HG02840 (cell line): ENCODE measurements around the gene TRAF5.
"Not testable (repeated sequence)": the region's sequence is repeated elsewhere in the genome, so short reads cannot be mapped to it uniquely, and the experiment has no call there.

Source experiments
- ATAC-seq: cut with Tn5 transposase; IDR thresholded peaks from one replicate; pipeline ENCODE4 v1.9.1; 2021; ENCODE audit warnings: mild to moderate bottlenecking, moderate library complexity, moderate number of reproducible peaks; ENCODE audit not compliant: unreplicated experiment, low FRiP score

The TRAF5 gene

DNA sequence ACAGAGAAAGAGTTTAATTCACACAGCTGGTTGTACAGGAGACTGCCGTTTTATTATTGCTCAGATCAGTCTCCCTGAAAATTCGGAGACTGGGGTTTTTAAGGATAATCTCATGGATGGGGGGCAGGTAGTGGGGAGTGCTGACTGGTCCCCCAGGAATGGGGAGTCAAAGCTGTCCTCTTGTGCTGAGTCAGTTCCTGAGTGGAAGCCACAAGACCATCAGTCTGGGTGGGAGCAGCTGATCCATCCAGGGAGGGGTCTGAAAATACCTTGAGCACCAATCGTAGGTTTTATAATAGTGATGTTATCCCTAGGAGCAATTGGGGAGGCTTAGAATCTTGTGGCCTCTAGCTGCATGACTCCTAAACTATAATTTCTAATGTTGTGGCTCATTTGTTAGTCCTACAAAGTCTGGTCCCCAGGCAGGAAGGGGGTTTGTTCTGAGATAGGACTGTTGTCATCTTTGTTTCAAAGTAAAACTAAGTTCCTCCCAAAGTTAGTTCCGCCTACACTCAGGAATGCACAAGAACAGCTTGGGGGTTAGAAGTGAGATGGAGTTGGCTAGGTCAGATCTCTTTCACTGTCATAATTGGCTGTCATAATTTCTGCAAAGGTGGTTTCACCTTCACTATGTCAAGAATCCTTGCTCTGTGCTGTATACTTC, 50.3 kb downstream of the TRAF5 start:
- no peak for ATAC-seq

DNA sequence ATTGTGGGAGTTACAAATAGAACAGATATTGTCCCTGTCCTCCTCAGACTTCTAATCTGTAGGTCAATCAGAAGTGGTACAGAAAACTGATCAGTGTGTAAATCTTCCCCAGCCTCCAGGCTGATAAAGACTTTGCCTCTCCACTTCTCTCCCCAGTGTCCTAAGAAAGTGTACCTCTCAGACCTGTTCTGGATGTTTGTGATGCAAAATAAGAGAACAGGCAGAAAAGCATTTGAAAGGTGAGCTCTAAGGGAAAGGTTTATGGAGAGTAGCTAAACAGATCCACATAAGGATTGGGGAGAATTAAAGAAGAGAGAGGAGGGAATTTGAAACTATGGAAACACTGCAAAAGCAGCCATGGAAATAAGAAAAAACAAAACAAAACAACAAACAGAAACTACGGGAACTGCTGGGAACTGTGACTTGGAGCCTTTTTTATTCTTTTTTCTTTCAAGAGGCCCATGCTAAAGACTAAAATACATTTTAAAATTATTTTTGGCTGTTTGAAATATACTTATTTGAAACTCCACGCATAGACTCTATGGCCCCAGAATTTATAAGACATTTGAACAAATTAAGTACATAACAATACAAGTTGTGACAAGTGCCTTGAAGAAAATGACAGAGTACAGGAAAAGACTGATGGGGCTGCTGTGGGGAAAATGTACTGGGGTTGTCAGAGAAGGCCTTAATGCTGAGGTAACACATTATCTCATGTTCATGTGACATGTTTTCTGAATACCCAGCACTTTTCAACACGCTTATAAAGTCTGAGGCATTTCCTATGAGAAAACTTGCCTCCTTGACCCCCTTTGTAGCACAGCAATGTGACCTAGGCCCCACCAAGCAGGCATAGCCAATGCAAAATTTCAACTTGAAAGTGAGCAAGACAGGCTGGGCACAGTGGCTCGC, 51.2 kb downstream of the TRAF5 start:
- ATAC-seq, result no peak

DNA sequence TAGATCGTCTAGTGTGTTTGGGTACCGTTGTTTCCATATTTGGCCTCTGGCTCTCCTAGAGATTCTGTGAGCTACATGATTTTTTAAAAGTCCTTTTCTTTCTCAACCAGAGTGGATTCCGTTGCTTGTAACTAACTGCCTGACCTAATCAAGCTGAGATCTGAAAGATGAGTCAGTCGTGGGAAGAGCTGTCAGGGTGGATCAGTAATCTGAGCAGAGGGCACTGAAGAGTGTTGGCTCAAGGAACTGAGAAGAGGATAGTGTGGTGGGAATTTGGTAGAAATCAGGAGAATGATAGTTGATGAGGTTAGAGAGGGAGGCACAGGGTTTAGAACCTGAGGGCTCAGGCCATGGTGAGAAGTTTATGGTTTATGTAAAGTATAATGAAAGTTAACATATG, 52.2 kb downstream of the TRAF5 start:
- ATAC-seq, result no peak

DNA sequence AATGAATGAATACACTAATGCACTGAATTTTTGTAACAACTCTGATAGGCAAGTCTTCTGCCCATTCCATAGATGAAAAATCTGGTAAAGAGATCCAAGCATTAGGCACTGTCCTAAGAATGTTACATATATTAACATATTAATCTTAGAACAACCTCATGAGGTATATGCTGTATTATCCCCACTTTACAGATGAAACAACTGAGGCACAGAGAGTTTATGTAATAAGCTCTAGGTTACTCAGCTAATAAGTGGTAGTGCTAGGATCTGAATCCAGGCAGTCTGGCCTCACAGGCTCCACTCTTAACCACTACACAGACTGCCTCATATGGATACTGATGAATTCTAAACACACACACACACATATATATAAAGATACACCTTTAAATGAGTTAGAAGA, 52.8 kb downstream of the TRAF5 start:
- ATAC-seq, result no peak

DNA sequence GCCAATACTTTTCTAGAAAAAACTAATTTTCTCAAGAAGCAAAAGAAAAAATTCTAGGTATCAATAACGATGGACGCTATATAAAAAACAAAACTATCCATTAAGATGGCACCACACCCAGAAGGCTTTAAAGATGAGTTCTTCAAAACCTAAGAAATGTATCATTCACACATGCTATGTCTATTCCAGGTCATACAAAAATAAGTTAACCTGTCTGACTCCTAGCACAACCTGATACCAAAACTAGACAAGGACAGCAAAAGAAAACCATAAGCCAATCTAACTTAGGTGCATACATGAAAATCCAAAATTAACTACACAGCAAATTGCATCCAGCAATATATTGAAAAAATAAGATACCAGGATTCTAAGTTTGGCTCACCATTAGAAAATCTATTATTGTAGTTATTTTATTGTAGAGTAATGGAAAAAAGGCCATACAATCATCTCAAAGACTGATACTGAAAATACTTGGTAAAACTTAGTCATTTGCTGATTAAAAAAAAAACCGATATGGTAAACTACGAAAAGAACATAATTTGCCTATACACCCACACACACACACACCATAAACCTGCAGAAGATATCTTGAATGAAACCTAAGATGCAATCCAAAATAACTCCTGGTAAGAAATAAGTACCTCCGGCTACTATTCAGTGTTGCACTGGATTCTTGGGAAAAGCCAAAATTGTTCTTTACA, 55.0 kb downstream of the TRAF5 start:
- ATAC-seq, result no peak

DNA sequence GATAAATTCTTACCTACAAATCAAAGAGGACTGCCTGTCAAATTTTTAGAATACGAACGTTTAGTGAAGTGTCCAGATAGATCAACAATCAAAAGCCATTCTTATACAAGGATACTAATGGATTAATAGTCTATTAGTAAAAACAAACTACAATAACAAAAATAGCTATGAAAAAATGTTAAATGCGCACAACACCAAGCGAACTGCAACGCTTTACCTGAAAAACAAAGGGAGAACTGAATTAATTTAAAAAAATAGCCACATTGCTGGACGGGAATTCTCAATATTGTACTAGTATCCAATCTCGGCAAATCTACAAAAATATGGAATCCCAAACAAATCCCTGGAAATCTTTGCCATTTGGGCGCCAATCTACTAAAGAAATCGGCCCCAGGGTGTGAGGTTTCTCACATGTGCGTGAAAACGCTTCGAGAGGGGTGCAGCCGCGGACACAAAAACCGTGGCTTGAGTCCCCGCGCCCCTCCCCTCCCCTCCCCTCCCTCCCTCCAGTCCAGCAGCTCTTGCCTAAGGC, 55.6 kb downstream of the TRAF5 start:
- ATAC-seq, result no peak

DNA sequence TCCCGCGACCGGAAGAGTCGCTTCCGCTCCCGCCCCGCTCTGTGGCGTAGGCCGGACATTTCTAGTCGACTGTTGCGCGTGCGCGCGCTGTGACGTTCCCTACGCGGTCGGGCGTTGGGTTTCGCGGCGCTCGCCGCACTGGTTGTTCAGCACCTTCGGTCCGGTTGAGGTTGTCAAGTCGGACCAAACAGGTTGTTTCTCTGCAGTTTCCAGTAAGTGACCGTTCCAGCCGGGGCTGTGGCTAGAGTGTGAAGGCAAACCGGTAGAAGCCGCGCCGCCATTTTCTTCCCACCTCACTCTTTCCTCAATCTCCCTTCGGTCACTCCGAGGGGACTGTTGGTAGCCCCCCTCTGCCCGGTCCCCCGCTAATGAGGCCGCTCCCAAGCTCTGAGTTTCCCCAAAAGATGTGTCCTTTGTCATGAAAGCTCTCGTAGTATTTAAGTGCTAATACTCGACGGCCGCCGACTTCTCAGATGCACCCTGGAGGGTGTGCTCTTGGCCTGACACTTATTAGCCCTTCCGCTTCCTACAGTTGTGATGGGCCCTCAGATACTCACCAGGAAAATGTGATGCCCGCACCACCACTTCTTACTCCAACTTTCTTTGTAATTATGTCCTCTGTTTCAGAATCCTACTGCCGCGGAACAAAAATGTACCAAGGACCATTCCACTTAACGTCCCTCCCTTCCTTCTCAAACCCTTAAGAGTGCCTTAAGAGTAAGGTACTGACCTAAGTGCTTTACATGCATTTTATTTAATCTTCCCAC, 56.3 kb downstream of the TRAF5 start:
- peak; percentile 97 for ATAC-seq

DNA sequence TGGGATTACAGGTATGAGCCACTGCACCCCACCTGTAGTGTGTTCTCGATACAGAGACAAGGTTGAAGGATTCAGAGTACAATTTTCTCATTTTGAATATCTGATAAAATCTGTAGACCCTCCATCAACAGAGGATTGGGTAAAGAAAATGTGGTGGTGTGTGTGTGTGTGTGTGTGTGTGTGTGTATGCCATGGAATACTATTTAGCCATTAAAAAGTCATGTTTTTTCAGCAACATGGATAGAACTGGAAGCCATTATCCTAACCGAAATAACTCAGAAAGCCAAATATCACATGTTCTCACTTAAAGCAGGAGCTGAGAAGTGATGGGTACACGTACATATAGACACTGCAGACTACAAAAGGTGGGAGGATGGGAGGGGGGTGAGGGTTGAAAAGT, 57.9 kb downstream of the TRAF5 start:
- no peak for ATAC-seq

DNA sequence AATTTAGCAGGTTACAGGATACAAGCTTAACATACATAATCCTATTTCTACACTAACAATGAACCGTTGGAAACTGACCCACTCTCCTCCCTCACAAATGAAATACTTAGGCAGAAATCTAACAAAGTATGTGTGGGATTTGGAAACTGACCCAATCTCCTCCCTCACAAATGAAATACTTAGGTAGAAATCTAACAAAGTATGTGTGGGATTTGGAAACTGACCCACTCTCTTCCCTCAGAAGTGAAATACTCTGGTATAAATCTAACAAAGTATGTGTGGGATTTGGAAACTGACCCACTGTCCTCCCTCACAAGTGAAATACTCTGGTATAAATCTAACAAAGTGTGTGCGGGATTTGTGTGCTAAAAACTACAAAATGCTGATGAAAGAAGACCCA, 60.3 kb downstream of the TRAF5 start:
- ATAC-seq, result no peak

DNA sequence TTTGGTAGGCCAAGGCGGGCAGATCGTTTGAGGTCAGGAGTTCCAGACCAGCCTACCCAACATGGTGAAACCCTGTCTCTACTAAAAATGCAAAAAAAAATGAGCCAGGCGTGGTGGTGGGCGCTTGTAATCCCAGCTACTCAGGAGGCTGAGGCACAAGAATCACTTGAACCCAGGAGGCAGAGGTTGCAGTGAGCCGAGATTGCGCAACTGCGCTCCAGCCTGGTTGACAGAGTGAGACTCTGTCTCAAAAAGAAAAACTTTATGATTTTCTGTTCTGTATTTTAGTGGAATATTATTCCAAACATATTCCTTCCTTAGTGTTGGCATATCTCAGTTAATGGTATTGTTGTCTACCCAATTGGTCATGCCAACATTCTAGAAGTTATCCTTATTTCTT, 64.2 kb downstream of the TRAF5 start:
- not testable (repeated sequence) for ATAC-seq

DNA sequence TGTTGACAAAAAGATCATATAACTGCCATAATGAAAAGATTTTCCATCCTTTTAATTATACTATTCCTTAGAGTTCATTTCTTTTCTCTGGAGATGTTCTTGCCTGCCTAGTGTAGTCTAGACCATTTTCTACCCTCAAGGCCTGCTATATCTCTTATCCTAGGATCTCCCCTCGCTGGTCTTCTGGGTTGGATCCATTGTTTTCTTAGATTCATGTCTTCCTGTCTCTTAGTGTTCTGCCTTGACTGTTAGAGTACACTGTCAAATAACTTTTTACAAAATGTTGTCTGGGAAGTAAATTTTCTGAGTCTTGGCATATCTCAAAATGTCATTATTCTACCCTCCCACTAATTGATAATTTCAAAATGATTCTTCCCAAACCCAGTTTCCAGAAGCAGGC, 66.6 kb downstream of the TRAF5 start:
- ATAC-seq, result no peak

DNA sequence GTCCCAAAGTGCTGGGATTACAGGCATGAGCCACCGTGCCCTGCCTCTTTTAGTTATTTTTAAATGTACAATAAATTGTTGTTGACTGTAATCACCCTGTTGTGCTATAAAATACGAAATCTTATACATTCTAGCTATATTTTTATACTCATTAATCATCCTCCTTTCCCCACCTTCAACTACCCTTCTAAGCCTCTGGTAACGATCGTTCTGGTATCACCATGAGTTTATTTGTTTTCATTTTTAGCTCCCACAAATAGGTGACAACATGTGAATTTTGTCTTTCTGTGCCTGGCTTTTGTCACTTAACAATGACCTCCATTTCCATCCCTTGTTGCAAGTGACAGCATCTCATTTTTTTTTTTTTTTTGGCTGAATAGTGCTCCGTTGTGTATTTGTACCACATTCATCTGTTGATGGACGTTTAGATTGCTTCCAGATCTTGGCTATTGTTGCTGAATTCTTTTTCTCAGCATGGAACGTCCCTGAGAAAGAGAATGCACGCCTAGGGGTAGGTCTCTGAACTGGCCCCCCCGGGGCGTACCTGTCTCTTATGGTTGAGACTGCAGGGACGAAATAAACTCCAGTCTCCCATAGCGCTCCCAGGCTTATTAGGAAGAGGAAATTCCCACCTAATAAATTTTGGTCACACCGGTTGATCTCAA, 71.8 kb downstream of the TRAF5 start:
- not testable (repeated sequence) for ATAC-seq

DNA sequence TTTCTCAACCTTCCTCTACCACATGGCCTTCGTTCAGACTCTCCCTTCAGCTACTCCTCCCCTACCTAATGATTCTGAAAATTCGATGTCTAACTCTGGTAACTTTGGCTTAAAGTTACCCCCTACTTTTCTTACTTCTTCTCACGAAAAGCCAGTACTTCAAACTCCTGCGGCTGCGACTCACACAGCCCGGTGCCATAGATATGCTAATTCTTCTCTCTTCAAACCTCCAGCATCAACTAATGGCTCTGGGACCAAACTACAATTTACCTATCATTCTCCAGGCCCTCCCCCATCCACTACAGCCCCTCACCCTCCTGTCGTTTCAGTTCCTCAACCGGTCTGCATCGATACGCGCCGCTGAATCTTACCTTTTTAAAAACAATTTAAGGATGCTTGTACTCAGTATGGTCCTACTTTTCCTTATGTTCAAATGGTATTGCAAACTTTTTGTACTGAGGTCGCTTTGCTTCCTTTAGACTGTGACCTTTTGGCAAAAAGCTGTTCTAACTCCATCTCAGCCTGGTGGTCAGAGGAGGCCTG, 73.3 kb downstream of the TRAF5 start:
- not testable (repeated sequence) for ATAC-seq

DNA sequence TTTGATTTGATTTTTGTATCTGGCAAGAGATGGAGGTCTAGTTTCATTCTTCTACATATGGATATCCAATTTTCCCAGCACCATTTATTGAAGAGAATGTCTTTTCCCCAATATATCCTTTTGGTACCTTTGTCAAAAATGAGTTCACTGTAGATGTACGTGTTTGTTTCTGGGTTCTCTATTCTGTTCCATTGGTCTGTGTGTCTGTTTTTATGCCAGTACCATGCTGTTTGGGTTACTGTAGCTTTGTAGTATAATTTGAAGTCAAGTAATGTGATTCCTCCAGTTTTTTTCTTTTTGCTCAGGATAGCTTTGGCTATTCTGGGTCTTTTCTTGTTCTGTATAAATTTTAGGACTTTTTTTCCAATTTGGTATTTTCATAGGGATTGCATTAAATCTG, 75.1 kb downstream of the TRAF5 start:
- ATAC-seq, result not testable (repeated sequence)

DNA sequence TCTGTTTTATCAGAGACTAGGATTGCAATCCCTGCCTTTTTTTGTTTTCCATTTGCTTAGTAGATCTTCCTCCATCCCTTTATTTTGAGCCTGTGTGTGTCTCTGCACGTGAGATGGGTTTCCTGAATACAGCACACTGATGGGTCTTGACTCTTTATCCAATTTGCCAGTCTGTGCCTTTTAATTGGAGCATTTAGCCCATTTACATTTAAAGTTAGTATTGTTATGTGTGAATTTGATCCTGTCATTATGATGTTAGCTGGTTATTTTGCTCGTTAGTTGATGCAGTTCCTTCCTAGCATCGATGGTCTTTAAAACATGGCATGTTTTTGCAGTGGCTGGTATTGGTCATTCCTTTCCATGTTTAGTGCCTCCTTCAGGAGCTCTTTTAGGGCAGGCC, 79.5 kb downstream of the TRAF5 start:
- ATAC-seq, result not testable (repeated sequence)

DNA sequence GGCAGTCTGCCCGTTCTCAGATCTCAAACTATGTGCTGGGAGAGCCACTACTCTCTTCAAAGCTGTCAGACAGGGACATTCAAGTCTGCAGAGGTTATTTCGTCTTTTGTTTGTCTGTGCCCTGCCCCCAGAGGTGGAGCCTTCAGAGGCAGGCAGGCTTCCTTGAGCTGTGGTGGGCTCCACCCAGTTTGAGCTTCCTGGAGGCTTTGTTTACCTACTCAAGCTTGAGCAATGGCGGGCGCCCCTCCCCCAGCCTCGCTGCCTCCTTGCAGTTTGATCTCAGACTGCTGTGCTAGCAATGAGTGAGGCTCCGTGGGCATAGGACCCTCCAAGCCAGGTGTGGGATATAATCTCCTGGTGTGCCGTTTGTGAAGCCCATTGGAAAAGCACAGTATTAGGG, 81.1 kb downstream of the TRAF5 start:
- not testable (repeated sequence) for ATAC-seq

DNA sequence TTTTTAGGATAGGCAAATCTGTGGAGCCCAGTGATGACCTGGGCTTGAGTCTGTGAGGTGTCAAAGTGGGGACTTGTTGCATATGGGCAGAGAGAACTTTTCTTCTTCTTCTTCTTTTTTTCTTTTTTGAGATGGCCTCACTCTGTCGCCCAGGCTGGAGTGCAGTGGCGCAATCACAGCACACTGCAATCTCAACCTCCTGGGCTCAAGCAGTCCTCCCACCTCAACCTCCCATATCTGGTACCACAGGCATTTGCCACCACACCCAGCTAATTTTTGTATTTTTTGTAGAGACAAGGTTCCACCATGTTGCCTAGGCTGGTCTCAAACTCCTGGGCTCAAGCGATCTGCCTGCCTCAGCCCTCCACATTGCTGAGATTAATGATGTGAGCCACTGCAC, 85.0 kb downstream of the TRAF5 start:
- ATAC-seq, result no peak

DNA sequence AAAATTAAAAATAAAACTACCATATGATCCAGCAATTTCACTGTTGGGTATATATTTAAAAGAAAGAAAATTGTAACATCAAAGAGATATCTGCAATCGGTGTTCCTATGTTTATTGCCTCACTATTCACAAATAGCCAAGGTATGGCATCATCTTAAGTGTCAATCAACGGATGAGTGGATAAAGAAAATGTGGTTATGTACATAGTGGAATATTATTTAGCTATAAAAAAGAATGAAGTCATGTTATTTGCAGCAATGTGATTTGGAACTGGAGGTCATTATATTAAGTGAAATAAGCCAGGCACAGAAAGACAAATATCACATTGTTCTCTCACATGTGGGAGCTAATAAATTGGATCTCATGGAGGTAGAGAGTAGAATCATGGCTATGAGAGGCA, 89.1 kb downstream of the TRAF5 start:
- ATAC-seq, result no peak

DNA sequence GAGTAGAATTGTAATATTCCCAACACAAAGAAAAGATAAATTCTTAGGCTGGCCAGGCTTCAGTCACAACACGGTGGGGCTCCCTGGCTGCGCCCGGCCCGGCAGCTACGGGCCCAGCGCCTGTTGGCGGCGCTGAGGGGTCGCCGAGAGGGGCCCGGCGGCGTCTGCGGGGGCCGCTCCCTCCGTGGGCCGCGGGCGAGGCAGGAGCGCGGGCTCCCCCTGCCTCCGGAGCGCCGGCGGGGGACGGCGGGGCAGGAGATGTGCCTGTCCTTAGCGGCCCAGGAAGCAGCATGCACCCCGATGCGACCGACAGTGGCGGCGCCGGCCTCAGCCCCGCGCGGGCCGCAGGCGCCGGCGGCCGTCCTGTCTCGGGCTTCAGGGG, 89.6 kb downstream of the TRAF5 start:
- ATAC-seq, result peak; percentile 61
